Esophagus (tissue), 2 donors: ENCODE measurements around the gene BCAM. TPM values are rescaled to one million over a fixed set of nuclear protein-coding genes. Genes with fewer than 3 reads are reported as not detected.

ENCODE experiments used
- H3K27ac ChIP-seq, 2 donors: one replicate each; pipeline ENCODE4 v1.5.1; 2013; ENCODE audit warnings: low read depth in 2 of 2, mild to moderate bottlenecking in 2 of 2, inconsistent platforms in 1 of 2, low read length in 1 of 2, moderate library complexity in 1 of 2
- H3K27me3 ChIP-seq, 2 donors: one replicate each; pipeline ENCODE4 v1.6.1; 2013; ENCODE audit warnings: low read length in 2 of 2, control low read depth in 1 of 2, mild to moderate bottlenecking in 1 of 2; ENCODE audit not compliant: insufficient read depth in 2 of 2, control insufficient read depth in 1 of 2
- H3K36me3 ChIP-seq, 2 donors: one replicate each; pipeline ENCODE4 v1.6.1; 2013; ENCODE audit warnings: low read length in 1 of 2; ENCODE audit not compliant: control insufficient read depth in 2 of 2, insufficient read depth in 2 of 2
- H3K4me1 ChIP-seq, 2 donors: one replicate each; pipeline ENCODE4 v1.6.1; 2013; ENCODE audit warnings: low read length in 1 of 2; ENCODE audit not compliant: control insufficient read depth in 2 of 2, insufficient read depth in 2 of 2
- H3K4me3 ChIP-seq, 2 donors: one replicate each; pipeline ENCODE4 v1.5.1; 2013; ENCODE audit warnings: low read length in 2 of 2, mild to moderate bottlenecking in 2 of 2, low read depth in 1 of 2, moderate library complexity in 1 of 2
- H3K9me3 ChIP-seq, 2 donors: one replicate each; pipeline ENCODE4 v1.6.1; 2013; ENCODE audit warnings: mild to moderate bottlenecking in 2 of 2, low read depth in 1 of 2, low read length in 1 of 2, moderate library complexity in 1 of 2; ENCODE audit not compliant: control insufficient read depth in 2 of 2, insufficient read depth in 1 of 2
- WGBS, 2 donors: extraction: QIAGEN DNeasy Blood & Tissue Kit; methylation state at CpG; one replicate each; pipeline ENCODE4 v1.1.7; 2013; 5-methylcytosine and 5-hydroxymethylcytosine counted together
- polyA plus RNA-seq, 2 donors: library from polyadenylated mRNA; stranded (reverse); fragments of 200-250 nt; gene quantifications; one replicate each; pipeline ENCODE4 v1.2.3, GENCODE V29; 2013
- donor health status: healthy with polysubstance abuse.
- donor health status: Bipolar disorder and iron deficiency.

Gene BCAM
- polyA plus RNA-seq, 2 donors = 18.0 to 22.1 TPM

DNA sequence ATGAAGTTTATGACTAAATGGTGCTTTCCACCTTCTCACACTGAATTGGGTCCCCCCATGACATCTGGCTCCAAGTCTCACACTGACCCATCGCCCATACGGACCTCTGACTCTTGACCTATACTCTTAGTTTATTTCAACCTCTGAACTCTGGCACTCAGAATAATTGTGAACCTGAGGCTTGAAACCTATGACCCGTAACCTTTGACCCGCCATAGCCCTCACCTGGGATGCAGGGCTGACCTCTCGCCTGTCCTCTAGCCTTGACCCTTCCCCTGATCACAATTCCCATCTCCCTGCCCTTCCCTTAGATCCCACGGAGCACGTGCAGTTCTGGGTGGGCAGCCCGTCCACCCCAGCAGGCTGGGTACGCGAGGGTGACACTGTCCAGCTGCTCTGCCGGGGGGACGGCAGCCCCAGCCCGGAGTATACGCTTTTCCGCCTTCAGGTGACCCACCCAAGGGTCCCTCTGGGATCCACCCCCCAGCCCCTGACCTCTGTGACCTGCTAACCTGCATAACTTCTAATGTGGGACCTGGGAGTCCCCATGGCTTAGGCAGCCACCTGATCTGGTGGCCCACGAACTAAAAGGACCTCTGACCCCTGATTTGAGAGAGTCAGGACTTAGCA is 5.1 kb downstream of the BCAM start:
- H3K27ac ChIP-seq = no peak overlapping the region
- no peaks in the 10 kb centered on the region for H3K27me3 ChIP-seq
- no peak overlapping the region for H3K4me3 ChIP-seq
- WGBS, 2 donors = 90 to 92% methylated on average over 16 of the region's 16 CpGs
- H3K36me3 ChIP-seq = peaks cover 0 to 11% of the 10 kb centered on the region in 2 donors
- no peaks in the 10 kb centered on the region for H3K9me3 ChIP-seq
- peaks cover 5 to 7% of the 10 kb centered on the region in 2 donors for H3K4me1 ChIP-seq

DNA sequence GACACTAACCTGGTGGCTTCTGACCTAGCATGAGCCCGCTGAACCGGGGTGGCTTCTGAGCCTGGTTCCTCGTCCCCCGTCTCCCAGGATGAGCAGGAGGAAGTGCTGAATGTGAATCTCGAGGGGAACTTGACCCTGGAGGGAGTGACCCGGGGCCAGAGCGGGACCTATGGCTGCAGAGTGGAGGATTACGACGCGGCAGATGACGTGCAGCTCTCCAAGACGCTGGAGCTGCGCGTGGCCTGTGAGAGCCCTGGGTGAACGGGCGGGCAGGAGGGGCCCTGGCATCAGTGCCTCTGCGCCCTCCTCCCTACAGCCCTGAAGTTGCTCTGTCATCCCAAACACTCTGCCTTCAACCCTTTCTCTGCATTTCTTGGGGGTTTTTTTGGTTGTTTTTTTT is 5.6 kb downstream of the BCAM start:
- Histone ChIP-seq H3K4me3 (no peak overlapping the region), H3K36me3 (peaks cover 0 to 12% of the 10 kb centered on the region in 2 donors), H3K27ac (no peak overlapping the region), H3K4me1 (peaks cover under 1 to 2% of the 10 kb centered on the region in 2 donors), H3K9me3 (no peaks in the 10 kb centered on the region), H3K27me3 (no peaks in the 10 kb centered on the region)
- WGBS, 2 donors = 89 to 95% methylated on average over 17 of the region's 17 CpGs

DNA sequence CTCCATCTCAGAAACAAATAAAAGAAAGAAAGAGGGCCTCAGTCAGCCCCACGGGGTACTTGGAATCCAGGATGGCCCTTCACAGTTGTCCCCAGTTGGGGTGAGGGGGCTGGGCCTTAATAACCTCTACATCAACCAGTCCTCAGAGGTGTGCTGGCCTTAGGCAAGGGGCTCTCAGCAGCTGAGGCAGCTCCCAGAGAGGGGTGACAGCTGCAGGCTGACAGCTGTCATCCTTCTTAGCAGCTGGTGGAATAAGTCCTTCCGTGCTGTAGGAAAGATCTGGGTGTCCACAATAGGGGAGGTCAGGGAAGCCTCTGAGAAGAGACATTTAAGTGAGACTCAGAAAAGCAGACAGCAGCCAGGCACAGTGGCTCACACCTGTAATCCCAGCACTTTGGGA is 7.4 kb downstream of the BCAM start:
- Histone ChIP-seq H3K9me3 (no peaks in the 10 kb centered on the region), H3K27me3 (no peaks in the 10 kb centered on the region), H3K4me1 (no peaks in the 10 kb centered on the region), H3K27ac (no peak overlapping the region), H3K36me3 (peaks cover 0 to 12% of the 10 kb centered on the region in 2 donors), H3K4me3 (no peak overlapping the region)
- whole genome bisulfite sequencing, 2 donors = 82 to 87% methylated on average over 2 of the region's 2 CpGs

DNA sequence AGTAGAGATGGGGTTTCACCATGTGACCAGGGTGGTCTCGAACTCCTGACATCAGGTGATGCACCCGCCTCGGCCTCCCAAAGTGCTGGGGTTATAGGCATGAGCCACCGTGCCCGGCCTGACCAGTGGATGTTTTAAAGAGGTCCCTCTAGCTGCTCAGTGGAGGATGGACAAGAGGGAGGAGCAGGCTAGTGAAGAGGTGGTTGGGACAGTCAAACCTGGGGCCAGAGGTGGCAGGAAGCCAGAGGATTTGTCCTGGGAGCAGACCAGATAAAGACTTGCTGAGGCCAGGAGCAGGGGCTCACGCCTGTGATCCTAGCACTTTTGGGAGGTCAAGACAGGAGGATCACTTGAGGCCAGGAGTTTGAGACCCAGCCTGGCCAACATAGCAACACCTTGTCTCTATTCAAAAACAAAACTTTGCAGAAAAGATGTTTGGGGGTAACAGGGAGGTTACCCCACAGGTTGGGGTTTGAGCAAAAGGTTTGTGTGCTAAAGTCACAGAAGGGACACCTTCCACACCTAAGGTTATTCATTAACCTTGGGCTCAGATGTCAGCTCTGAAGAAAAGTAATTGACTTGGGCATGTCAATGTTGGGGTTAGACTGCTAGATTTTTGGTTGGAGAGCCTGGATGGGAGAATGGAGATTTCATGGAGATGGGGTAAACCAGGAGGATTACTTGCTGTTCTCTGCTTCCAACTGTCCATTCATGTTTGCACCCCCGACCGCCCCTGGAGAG is 9.0 kb downstream of the BCAM start:
- H3K4me3 ChIP-seq = no peak overlapping the region
- no peaks in the 10 kb centered on the region for H3K4me1 ChIP-seq
- H3K9me3 ChIP-seq = no peaks in the 10 kb centered on the region
- no peaks in the 10 kb centered on the region for H3K27me3 ChIP-seq
- 90 to 91% methylated on average over 8 of the region's 8 CpGs for WGBS, 2 donors
- no peak overlapping the region for H3K27ac ChIP-seq
- peaks cover 0 to 9% of the 10 kb centered on the region in 2 donors for H3K36me3 ChIP-seq

DNA sequence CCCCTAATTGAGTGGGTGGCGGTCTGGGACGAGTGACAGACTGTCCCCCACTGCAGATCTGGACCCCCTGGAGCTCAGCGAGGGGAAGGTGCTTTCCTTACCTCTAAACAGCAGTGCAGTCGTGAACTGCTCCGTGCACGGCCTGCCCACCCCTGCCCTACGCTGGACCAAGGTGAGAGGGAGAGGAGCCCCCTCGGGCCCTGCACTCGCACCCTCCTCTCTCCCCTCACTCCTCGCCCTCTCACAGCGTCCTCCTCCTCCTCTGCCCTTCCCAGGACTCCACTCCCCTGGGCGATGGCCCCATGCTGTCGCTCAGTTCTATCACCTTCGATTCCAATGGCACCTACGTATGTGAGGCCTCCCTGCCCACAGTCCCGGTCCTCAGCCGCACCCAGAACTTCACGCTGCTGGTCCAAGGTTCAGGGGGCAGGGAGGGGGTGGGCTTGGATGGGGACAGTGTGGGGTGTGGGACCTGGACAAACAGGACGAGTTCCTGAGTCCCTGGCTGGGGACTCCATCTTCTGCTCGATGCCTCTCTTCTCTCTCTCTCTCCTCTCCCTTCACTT is 9.6 kb downstream of the BCAM start:
- Histone ChIP-seq H3K4me1 (no peaks in the 10 kb centered on the region), H3K9me3 (no peaks in the 10 kb centered on the region), H3K4me3 (no peak overlapping the region), H3K36me3 (peaks cover 0 to 3% of the 10 kb centered on the region in 2 donors), H3K27ac (no peak overlapping the region), H3K27me3 (no peaks in the 10 kb centered on the region)
- 86 to 88% methylated on average over 20 of the region's 20 CpGs for WGBS, 2 donors

DNA sequence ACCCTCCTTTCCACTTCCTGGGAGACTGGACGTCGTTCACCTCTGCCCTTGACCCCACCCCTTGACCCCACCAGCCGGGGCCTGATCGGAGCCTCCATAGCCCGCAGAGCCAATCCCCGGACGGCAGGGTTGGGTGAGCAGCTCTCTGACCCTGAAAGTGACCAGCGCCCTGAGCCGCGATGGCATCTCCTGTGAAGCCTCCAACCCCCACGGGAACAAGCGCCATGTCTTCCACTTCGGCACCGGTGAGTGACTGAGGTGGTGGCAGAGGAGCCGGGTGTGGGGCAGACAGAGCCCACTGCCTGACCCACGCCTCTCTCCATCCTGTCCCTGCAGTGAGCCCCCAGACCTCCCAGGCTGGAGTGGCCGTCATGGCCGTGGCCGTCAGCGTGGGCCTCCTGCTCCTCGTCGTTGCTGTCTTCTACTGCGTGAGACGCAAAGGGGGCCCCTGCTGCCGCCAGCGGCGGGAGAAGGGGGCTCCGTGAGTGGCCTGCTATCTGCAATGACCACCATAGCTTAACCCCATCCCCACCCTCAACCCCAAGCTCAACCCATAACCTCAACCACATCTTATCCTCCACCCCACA is 10.4 kb downstream of the BCAM start:
- 92 to 94% methylated on average over 26 to 28 of the region's 28 CpGs for WGBS, 2 donors

DNA sequence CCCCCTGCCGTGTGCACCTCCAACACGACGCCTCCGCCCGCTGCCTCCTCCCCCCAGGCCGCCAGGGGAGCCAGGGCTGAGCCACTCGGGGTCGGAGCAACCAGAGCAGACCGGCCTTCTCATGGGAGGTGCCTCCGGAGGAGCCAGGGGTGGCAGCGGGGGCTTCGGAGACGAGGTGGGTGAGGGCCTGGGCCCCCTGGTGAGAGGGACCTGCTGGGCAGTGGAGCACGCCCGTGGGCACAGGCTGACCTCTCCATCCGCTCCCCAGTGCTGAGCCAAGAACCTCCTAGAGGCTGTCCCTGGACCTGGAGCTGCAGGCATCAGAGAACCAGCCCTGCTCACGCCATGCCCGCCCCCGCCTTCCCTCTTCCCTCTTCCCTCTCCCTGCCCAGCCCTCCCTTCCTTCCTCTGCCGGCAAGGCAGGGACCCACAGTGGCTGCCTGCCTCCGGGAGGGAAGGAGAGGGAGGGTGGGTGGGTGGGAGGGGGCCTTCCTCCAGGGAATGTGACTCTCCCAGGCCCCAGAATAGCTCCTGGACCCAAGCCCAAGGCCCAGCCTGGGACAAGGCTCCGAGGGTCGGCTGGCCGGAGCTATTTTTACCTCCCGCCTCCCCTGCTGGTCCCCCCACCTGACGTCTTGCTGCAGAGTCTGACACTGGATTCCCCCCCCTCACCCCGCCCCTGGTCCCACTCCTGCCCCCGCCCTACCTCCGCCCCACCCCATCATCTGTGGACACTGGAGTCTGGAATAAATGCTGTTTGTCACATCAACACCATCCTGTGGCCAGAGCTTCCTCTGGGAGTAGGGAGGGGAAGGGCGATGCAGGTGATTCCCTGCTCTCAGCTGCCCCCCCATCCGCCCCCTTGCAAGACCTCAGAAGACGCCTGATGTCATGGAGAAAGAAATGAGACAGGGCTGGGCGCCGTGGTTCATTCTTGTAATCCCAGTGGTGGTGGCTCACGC is 12.0 kb downstream of the BCAM start:
- Histone ChIP-seq H3K27ac (peak overlapping the region; percentile 5 to 27), H3K4me3 (no peak overlapping the region)
- 57 to 66% methylated on average over 30 to 35 of the region's 35 CpGs for WGBS, 2 donors

More for the DNA sequence above, 10.4 kb downstream of the BCAM start:
- Histone ChIP-seq H3K9me3 (no peaks in the 10 kb centered on the region), H3K36me3 (peaks cover 0 to 2% of the 10 kb centered on the region in 2 donors), H3K27me3 (no peaks in the 10 kb centered on the region), H3K4me3 (no peak overlapping the region), H3K27ac (no peak overlapping the region), H3K4me1 (no peaks in the 10 kb centered on the region)

DNA sequence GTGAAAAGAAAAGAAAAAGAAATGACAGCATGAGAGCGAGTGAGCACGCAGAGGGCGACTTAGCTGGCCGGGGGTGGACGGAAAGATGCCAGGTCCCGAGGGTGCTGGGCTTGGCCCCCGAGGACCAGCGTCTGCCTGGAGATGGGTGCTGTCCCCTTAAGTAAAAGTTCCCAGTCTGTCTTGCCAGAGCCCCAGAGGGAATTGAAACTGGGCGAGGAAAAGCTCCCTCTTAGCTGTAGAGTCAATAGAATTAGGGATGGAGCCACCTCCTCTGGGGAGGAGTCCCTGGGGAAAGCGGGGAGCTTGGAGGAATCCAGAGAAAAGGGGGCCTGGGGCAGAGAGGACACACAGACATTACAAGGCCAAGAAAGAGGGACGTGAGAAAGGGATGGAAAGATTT is 13.3 kb downstream of the BCAM start:
- H3K36me3 ChIP-seq = peaks cover 0 to 2% of the 10 kb centered on the region in 2 donors
- no peak overlapping the region for H3K27ac ChIP-seq
- H3K4me1 ChIP-seq = no peaks in the 10 kb centered on the region
- 39 to 52% methylated on average over 11 of the region's 11 CpGs for WGBS, 2 donors
- no peaks in the 10 kb centered on the region for H3K9me3 ChIP-seq
- H3K4me3 ChIP-seq = no peak overlapping the region
- H3K27me3 ChIP-seq = no peaks in the 10 kb centered on the region

More for the DNA sequence above, 12.0 kb downstream of the BCAM start:
- no peaks in the 10 kb centered on the region for H3K27me3 ChIP-seq
- H3K9me3 ChIP-seq = no peaks in the 10 kb centered on the region
- peaks cover 0 to 2% of the 10 kb centered on the region in 2 donors for H3K36me3 ChIP-seq
- H3K4me1 ChIP-seq = no peaks in the 10 kb centered on the region
